SJSA1 (cell line): Measurements from ENCODE around the gene FNIP2. TPM values are rescaled to one million over a fixed set of nuclear protein-coding genes. Genes with fewer than 3 reads are reported as not detected.
"Not testable (repeated sequence)": the region's sequence is repeated elsewhere in the genome, so short reads cannot be mapped to it uniquely, and the experiment has no call there.

ENCODE experiments used
- DNase-seq, 2 experiments: peaks; one replicate each; pipeline ENCODE4 v3.0.0-alpha.2; 2015 to 2020; ENCODE audit warnings: low spot score in 2 of 2, low read depth in 1 of 2
- H3K27ac ChIP-seq: fragments of 250-450 bp; sonication (Bioruptor Pico); 2 replicates; pipeline ENCODE4 v1.5.1; 2020; ENCODE audit warnings: mild to moderate bottlenecking, moderate library complexity
- H3K27me3 ChIP-seq: fragments of 250-450 bp; sonication (Bioruptor Pico); replicated peaks from 2 replicates; pipeline ENCODE4 v1.5.1; 2020; ENCODE audit warnings: mild to moderate bottlenecking, moderate library complexity
- H3K36me3 ChIP-seq: fragments of 250-450 bp; sonication (Bioruptor Pico); 2 replicates; pipeline ENCODE4 v1.5.1; 2020; ENCODE audit warnings: mild to moderate bottlenecking
- H3K4me1 ChIP-seq: fragments of 250-450 bp; sonication (Bioruptor Pico); replicated peaks from 2 replicates; pipeline ENCODE4 v1.6.1; 2021; ENCODE audit warnings: mild to moderate bottlenecking
- H3K4me3 ChIP-seq: fragments of 250-450 bp; sonication (Bioruptor Pico); 2 replicates; pipeline ENCODE4 v1.5.1; 2020; ENCODE audit warnings: mild to moderate bottlenecking
- H3K9me3 ChIP-seq: fragments of 250-450 bp; sonication (Bioruptor Pico); replicated peaks from 2 replicates; pipeline ENCODE4 v1.5.1; 2020; ENCODE audit warnings: mild to moderate bottlenecking
- total RNA-seq: library from RNA; depleted of rRNA; stranded (reverse); fragments of >200 nt; shearing (Covaris generic); gene quantifications from 2 replicates; pipeline ENCODE4 v1.2.3, GENCODE V29; 2014

FNIP2 gene
- total RNA-seq, 1 experiment from 2014 or later = 29.6 TPM

GRCh38 chr4:158750379-158750778 is 18.4 kb upstream of the FNIP2 start:
- DNase-seq = peak; percentile 55 to 80
- H3K27ac ChIP-seq = peak overlapping the region; percentile 61
- peaks cover 31% of the 10 kb centered on the region for H3K4me1 ChIP-seq
- no peaks in the 10 kb centered on the region for H3K27me3 ChIP-seq
- no peaks in the 10 kb centered on the region for H3K36me3 ChIP-seq
- H3K9me3 ChIP-seq = no peaks in the 10 kb centered on the region
- H3K4me3 ChIP-seq = no peak overlapping the region

- no peaks in the 10 kb centered on the region for H3K36me3 ChIP-seq
- no peaks in the 10 kb centered on the region for H3K9me3 ChIP-seq
- H3K27ac ChIP-seq = no peak overlapping the region; the same call in 1 of the 2 replicates
- no peak for DNase-seq
- H3K4me1 ChIP-seq = peaks cover 29% of the 10 kb centered on the region
- H3K4me3 ChIP-seq = no peak overlapping the region
- H3K27me3 ChIP-seq = no peaks in the 10 kb centered on the region
Observed at GRCh38 chr4:158754385-158755180, 14.2 kb upstream of the FNIP2 start.

- not testable (repeated sequence) for H3K27me3 ChIP-seq, H3K4me3 ChIP-seq, H3K9me3 ChIP-seq, DNase-seq, H3K36me3 ChIP-seq, H3K27ac ChIP-seq
- H3K4me1 ChIP-seq = peaks cover 23% of the 10 kb centered on the region
Observed at GRCh38 chr4:158755819-158756218, 13.0 kb upstream of the FNIP2 start.

GRCh38 chr4:158756588-158756987 is 12.2 kb upstream of the FNIP2 start:
- Histone ChIP-seq H3K4me3 (no peak overlapping the region), H3K9me3 (no peaks in the 10 kb centered on the region), H3K4me1 (peaks cover 26% of the 10 kb centered on the region), H3K27ac (no peak overlapping the region), H3K27me3 (no peaks in the 10 kb centered on the region), H3K36me3 (no peaks in the 10 kb centered on the region)
- DNase-seq = no peak

- Histone ChIP-seq H3K36me3 (no peaks in the 10 kb centered on the region), H3K4me1 (peaks cover 26% of the 10 kb centered on the region), H3K27ac (no peak overlapping the region)
Observed at GRCh38 chr4:158758142-158758541, 10.7 kb upstream of the FNIP2 start.

GRCh38 chr4:158758703-158759102 is 10.1 kb upstream of the FNIP2 start:
- DNase-seq = no peak
- Histone ChIP-seq H3K4me3 (no peak overlapping the region), H3K27me3 (no peaks in the 10 kb centered on the region), H3K9me3 (no peaks in the 10 kb centered on the region), H3K4me1 (peaks cover 26% of the 10 kb centered on the region), H3K27ac (no peak overlapping the region), H3K36me3 (no peaks in the 10 kb centered on the region)

More at GRCh38 chr4:158758142-158758541, 10.7 kb upstream of the FNIP2 start:
- Histone ChIP-seq H3K9me3 (no peaks in the 10 kb centered on the region), H3K4me3 (no peak overlapping the region), H3K27me3 (no peaks in the 10 kb centered on the region)
- DNase-seq = no peak

- H3K36me3 ChIP-seq, H3K4me3 ChIP-seq, H3K27me3 ChIP-seq, H3K27ac ChIP-seq, H3K9me3 ChIP-seq, DNase-seq: not testable (repeated sequence)
- peaks cover 22% of the 10 kb centered on the region for H3K4me1 ChIP-seq
Observed at GRCh38 chr4:158759539-158759938, 9.3 kb upstream of the FNIP2 start.

- Histone ChIP-seq H3K9me3 (no peaks in the 10 kb centered on the region), H3K36me3 (no peaks in the 10 kb centered on the region), H3K27me3 (no peaks in the 10 kb centered on the region), H3K27ac (no peak overlapping the region), H3K4me1 (peaks cover 12% of the 10 kb centered on the region; the same call in 1 of the 2 replicates), H3K4me3 (no peak overlapping the region)
- no peak for DNase-seq
Observed at GRCh38 chr4:158760866-158761265, 8.0 kb upstream of the FNIP2 start.

GRCh38 chr4:158762553-158762952 is 6.3 kb upstream of the FNIP2 start:
- Histone ChIP-seq H3K27ac (no peak overlapping the region), H3K4me3 (no peak overlapping the region), H3K27me3 (no peaks in the 10 kb centered on the region), H3K9me3 (no peaks in the 10 kb centered on the region), H3K4me1 (peaks cover 12% of the 10 kb centered on the region; the same call in 1 of the 2 replicates), H3K36me3 (no peaks in the 10 kb centered on the region)
- no peak for DNase-seq

- Histone ChIP-seq H3K9me3 (no peaks in the 10 kb centered on the region), H3K4me3 (no peak overlapping the region), H3K36me3 (no peaks in the 10 kb centered on the region), H3K27me3 (no peaks in the 10 kb centered on the region), H3K27ac (no peak overlapping the region), H3K4me1 (peaks cover 18% of the 10 kb centered on the region)
- no peak for DNase-seq
Observed at GRCh38 chr4:158763462-158763861, 5.4 kb upstream of the FNIP2 start.

GRCh38 chr4:158766434-158767044 is 2.3 kb upstream of the FNIP2 start:
- Histone ChIP-seq H3K27me3 (no peaks in the 10 kb centered on the region), H3K4me1 (peaks cover 19% of the 10 kb centered on the region), H3K9me3 (no peaks in the 10 kb centered on the region), H3K27ac (no peak overlapping the region), H3K36me3 (peaks cover 4% of the 10 kb centered on the region; the same call in 1 of the 2 replicates), H3K4me3 (no peak overlapping the region)
- DNase-seq = no peak

GRCh38 chr4:158767451-158767850 is 1.4 kb upstream of the FNIP2 start:
- Histone ChIP-seq H3K27me3 (no peaks in the 10 kb centered on the region), H3K4me1 (peaks cover 28% of the 10 kb centered on the region), H3K27ac (no peak overlapping the region), H3K9me3 (no peaks in the 10 kb centered on the region), H3K36me3 (peaks cover 4% of the 10 kb centered on the region; the same call in 1 of the 2 replicates), H3K4me3 (no peak overlapping the region)
- DNase-seq = no peak

- Histone ChIP-seq H3K27me3 (no peaks in the 10 kb centered on the region), H3K27ac (peak overlapping the region; percentile 73), H3K4me1 (peaks cover 28% of the 10 kb centered on the region), H3K4me3 (peak overlapping the region; percentile 89), H3K9me3 (no peaks in the 10 kb centered on the region), H3K36me3 (peaks cover 4% of the 10 kb centered on the region; the same call in 1 of the 2 replicates)
- DNase-seq = peak; percentile 48 to 62
Observed at GRCh38 chr4:158769175-158769921, 522 bp downstream of the FNIP2 start.

GRCh38 chr4:158770671-158771070 is 1.8 kb downstream of the FNIP2 start:
- DNase-seq = no peak
- Histone ChIP-seq H3K4me1 (peaks cover 40% of the 10 kb centered on the region), H3K36me3 (peaks cover 4% of the 10 kb centered on the region; the same call in 1 of the 2 replicates), H3K4me3 (no peak overlapping the region), H3K27ac (no peak overlapping the region), H3K27me3 (no peaks in the 10 kb centered on the region), H3K9me3 (no peaks in the 10 kb centered on the region)
